ENCODE results near the gene DLL1. TPM values are rescaled to one million over a fixed set of nuclear protein-coding genes. Genes with fewer than 3 reads are reported as not detected.

DLL1 gene
- 16.8 TPM for total RNA-seq

GRCh38 chr6:170290296-170291128 lies at the start of gene DLL1:
Gene DLL1, minus strand, starts transcription at chr6:170291078. Its CDS starts 939 bp downstream, at chr6:170290139.

GRCh38 chr6:170306324-170307079 lies 15.6 kb upstream of the DLL1 start, which contains the start of gene FAM120B:
Gene FAM120B, plus strand, starts transcription at chr6:170306758. Its CDS starts 10,633 bp downstream, at chr6:170317391.

Small RNAs within 50 kb of the gene (small RNA-seq; reads per million reads assigned to genes)
- not detected for gene MIR4644 (ENCODE audit: low replicate concordance)

Other genes starting within 250 kb of the DLL1 start
- gene FAM120B, start 15.7 kb upstream of the DLL1 start, total RNA-seq, result 32.9 TPM

All from metanephros (tissue), 2 donors.